GM21381 (cell line): ENCODE data around the gene CFAP54.

Source experiments
- ATAC-seq: cut with Tn5 transposase; IDR thresholded peaks from one replicate; pipeline ENCODE4 v1.9.1; 2021; ENCODE audit warnings: mild to moderate bottlenecking, moderate library complexity; ENCODE audit not compliant: unreplicated experiment

Gene CFAP54

GRCh38 chr12:96882862-96883261, 393.5 kb downstream of the CFAP54 start:
- ATAC-seq, result no peak

- no peak for ATAC-seq
Observed at GRCh38 chr12:96883571-96883970, 394.2 kb downstream of the CFAP54 start.

GRCh38 chr12:96886998-96887677, 397.8 kb downstream of the CFAP54 start:
- no peak for ATAC-seq

- no peak for ATAC-seq
Observed at GRCh38 chr12:96889273-96889933, 400.0 kb downstream of the CFAP54 start.

GRCh38 chr12:96890331-96890730, 401.0 kb downstream of the CFAP54 start:
- no peak for ATAC-seq

- ATAC-seq, result no peak
Observed at GRCh38 chr12:96892104-96892503, 402.7 kb downstream of the CFAP54 start.

- no peak for ATAC-seq
Observed at GRCh38 chr12:96897421-96897820, 408.0 kb downstream of the CFAP54 start.

GRCh38 chr12:96901175-96901574, 411.8 kb downstream of the CFAP54 start:
- ATAC-seq, result no peak

GRCh38 chr12:96902076-96902475, 412.7 kb downstream of the CFAP54 start:
- ATAC-seq, result no peak

- no peak for ATAC-seq
Observed at GRCh38 chr12:96906498-96906848, 417.1 kb downstream of the CFAP54 start.

- peak; percentile 94 for ATAC-seq
Observed at GRCh38 chr12:96906849-96907670, 417.7 kb downstream of the CFAP54 start, which contains the start of gene NEDD1. TSS of gene NEDD1 (plus strand) at chr12:96907257. CDS start at chr12:96909760, 2,503 bp downstream.

GRCh38 chr12:96907671-96908422, 418.5 kb downstream of the CFAP54 start:
- peak; percentile 24 for ATAC-seq

GRCh38 chr12:96908423-96908675, 419.0 kb downstream of the CFAP54 start:
- no peak for ATAC-seq

- ATAC-seq, result no peak
Observed at GRCh38 chr12:96912261-96912660, 422.9 kb downstream of the CFAP54 start.

GRCh38 chr12:96912943-96913342, 423.6 kb downstream of the CFAP54 start:
- ATAC-seq, result no peak

GRCh38 chr12:96919510-96920210, 430.3 kb downstream of the CFAP54 start:
- ATAC-seq, result no peak
